Right lobe of liver (tissue), 4 donors: Measurements from ENCODE around the gene MS4A6E.

Experiments used
- POLR2A ChIP-seq: fragments of 450-650 bp; IDR thresholded peaks from one replicate; pipeline ENCODE4 v1.6.1; 2017; ENCODE audit warnings: antibody characterized with exemption, mild to moderate bottlenecking
- TF ChIP-seq, protein P1 (sequence below), 4 donors: fragments of 200-600 bp in 3 of 4; fragments of 450-650 bp in 1 of 4; IDR thresholded peaks; one replicate each; pipeline versions ENCODE4 v1.5.1 to v1.8.0; 2016 to 2022; ENCODE audit warnings: antibody characterized with exemption in 4 of 4, mild to moderate bottlenecking in 2 of 4
- donor health status: DM: no; HTN: no; CAD: no.
- donor health status: DM: no; HTN: no; CAD: no.
- donor health status: DM: no; HTN: yes; CAD: no.

DNA sequence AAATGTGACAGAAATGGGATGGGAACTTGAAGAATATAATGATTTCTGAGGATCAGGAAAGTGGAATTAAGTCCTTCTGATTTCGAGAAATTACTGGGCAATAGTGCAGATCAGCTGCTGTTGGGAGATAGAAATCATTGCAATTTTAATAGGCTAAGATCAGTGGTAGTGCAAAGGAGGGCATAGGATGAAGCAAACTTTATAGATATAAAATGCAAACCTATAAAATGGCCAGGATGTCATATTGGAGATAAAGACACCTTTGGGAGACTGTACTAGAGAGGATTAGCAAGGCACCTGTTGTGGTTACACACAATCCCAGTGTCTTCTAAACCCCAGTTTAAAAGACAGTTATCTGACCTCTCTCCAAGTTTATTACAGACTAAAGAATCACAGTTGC lies 44.8 kb downstream of the MS4A6E start:
- TF ChIP-seq, protein P1, sequence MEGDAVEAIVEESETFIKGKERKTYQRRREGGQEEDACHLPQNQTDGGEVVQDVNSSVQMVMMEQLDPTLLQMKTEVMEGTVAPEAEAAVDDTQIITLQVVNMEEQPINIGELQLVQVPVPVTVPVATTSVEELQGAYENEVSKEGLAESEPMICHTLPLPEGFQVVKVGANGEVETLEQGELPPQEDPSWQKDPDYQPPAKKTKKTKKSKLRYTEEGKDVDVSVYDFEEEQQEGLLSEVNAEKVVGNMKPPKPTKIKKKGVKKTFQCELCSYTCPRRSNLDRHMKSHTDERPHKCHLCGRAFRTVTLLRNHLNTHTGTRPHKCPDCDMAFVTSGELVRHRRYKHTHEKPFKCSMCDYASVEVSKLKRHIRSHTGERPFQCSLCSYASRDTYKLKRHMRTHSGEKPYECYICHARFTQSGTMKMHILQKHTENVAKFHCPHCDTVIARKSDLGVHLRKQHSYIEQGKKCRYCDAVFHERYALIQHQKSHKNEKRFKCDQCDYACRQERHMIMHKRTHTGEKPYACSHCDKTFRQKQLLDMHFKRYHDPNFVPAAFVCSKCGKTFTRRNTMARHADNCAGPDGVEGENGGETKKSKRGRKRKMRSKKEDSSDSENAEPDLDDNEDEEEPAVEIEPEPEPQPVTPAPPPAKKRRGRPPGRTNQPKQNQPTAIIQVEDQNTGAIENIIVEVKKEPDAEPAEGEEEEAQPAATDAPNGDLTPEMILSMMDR (IDR thresholded peaks at IDR 0.05): no peak
- TF ChIP-seq POLR2A: no peak
